Umbilical cord (tissue), 2 donors: ENCODE measurements around the gene ACAT2. TPM values are rescaled to one million over a fixed set of nuclear protein-coding genes. Genes with fewer than 3 reads are reported as not detected.
"Not testable (repeated sequence)": the region's sequence is repeated elsewhere in the genome, so short reads cannot be mapped to it uniquely, and the experiment has no call there.

Experiments used
- DNase-seq: peaks from one replicate; pipeline ENCODE4 v3.0.0-alpha.2; 2015; ENCODE audit warnings: low spot score
- total RNA-seq: library from RNA; depleted of rRNA; stranded (reverse); fragments of >200 nt; gene quantifications from one replicate; pipeline ENCODE4 v1.2.3, GENCODE V29; 2014; ENCODE audit warnings: low replicate concordance; ENCODE audit not compliant: insufficient read depth

Gene ACAT2
- total RNA-seq, 1 donor from 2014 or later: 26.5 TPM

GRCh38 chr6:159809149-159809548, 47.3 kb downstream of the ACAT2 start:
- no peak for DNase-seq

- no peak for DNase-seq
Measured at GRCh38 chr6:159813781-159814180, 51.9 kb downstream of the ACAT2 start.

- DNase-seq: no peak
Measured at GRCh38 chr6:159815410-159815809, 53.6 kb downstream of the ACAT2 start.

- DNase-seq: peak; percentile 17
Measured at GRCh38 chr6:159816775-159817174, 54.9 kb downstream of the ACAT2 start.

- no peak for DNase-seq
Measured at GRCh38 chr6:159817951-159818739, 56.3 kb downstream of the ACAT2 start.

- no peak for DNase-seq
Measured at GRCh38 chr6:159819098-159819497, 57.3 kb downstream of the ACAT2 start.

GRCh38 chr6:159819932-159820640, 58.2 kb downstream of the ACAT2 start:
- peak; percentile 28 for DNase-seq

- DNase-seq: no peak
Measured at GRCh38 chr6:159821122-159821521, 59.3 kb downstream of the ACAT2 start.

GRCh38 chr6:159821726-159822125, 59.9 kb downstream of the ACAT2 start:
- no peak for DNase-seq

- no peak for DNase-seq
Measured at GRCh38 chr6:159823953-159824352, 62.1 kb downstream of the ACAT2 start.

- not testable (repeated sequence) for DNase-seq
Measured at GRCh38 chr6:159824690-159825089, 62.8 kb downstream of the ACAT2 start.

- no peak for DNase-seq
Measured at GRCh38 chr6:159826004-159826403, 64.2 kb downstream of the ACAT2 start.

- DNase-seq: no peak
Measured at GRCh38 chr6:159826968-159827647, 65.3 kb downstream of the ACAT2 start.

GRCh38 chr6:159828074-159828473, 66.2 kb downstream of the ACAT2 start:
- DNase-seq: no peak

Other genes starting within 250 kb of the ACAT2 start
- 275 TPM for gene SOD2, start 68.8 kb upstream of the ACAT2 start, total RNA-seq
- gene WTAP, start 34.5 kb upstream of the ACAT2 start, total RNA-seq: 111 TPM
- gene TCP1, start 27.6 kb downstream of the ACAT2 start, total RNA-seq: 155 TPM
- gene MRPL18, start 28.4 kb downstream of the ACAT2 start, total RNA-seq: 47.2 TPM
- not detected for gene PNLDC1, start 38.2 kb downstream of the ACAT2 start, total RNA-seq
- 1.7 TPM for gene MAS1, start 128.9 kb downstream of the ACAT2 start, total RNA-seq
- 54.2 TPM for gene IGF2R, start 207.0 kb downstream of the ACAT2 start, total RNA-seq